WTC11 (cell line): ENCODE measurements around the gene MYH10. TPM values are rescaled to one million over a fixed set of nuclear protein-coding genes. Genes with fewer than 3 reads are reported as not detected.

Source experiments
- ATAC-seq: fragments of 200-7000 bp; cut with Tn5 transposase; 2 replicates; pipeline ENCODE4 v1.10.0; 2021; ENCODE audit warnings: mild to moderate bottlenecking, moderate library complexity
- CTCF ChIA-PET: fragments of 300-600 bp; sonication (Branson Sonifier 250); formaldehyde crosslinking; loops from one replicate; lab custom pipeline; 2021; ENCODE audit warnings: antibody characterized with exemption; lab: Charles Lee
- POLR2A ChIA-PET: fragments of 350-600 bp; sonication (Branson Sonifier 250); formaldehyde crosslinking; loops from one replicate; lab custom pipeline; 2021; ENCODE audit warnings: antibody characterized with exemption; lab: Charles Lee
- DNase-seq: peaks from one replicate; pipeline ENCODE4 v3.0.0; 2021; ENCODE audit warnings: low spot score
- H3K27ac Mint-ChIP-seq: 2 replicates; pipeline ENCODE4 v1.8.0; 2021; ENCODE audit warnings: mixed read lengths
- H3K27me3 Mint-ChIP-seq: 2 replicates; pipeline ENCODE4 v1.8.0; 2021; ENCODE audit warnings: low read depth, mild to moderate bottlenecking, moderate library complexity, mixed read lengths
- H3K36me3 Mint-ChIP-seq: 2 replicates; pipeline ENCODE4 v1.8.0; 2021; ENCODE audit warnings: mixed read lengths
- H3K4me1 Mint-ChIP-seq: 2 replicates; pipeline ENCODE4 v1.8.0; 2022; ENCODE audit warnings: mixed read lengths
- H3K4me3 Mint-ChIP-seq: 2 replicates; pipeline ENCODE4 v1.8.0; 2021; ENCODE audit warnings: mild to moderate bottlenecking, moderate library complexity, mixed read lengths
- H3K9me3 Mint-ChIP-seq: 2 replicates; pipeline ENCODE4 v1.8.0; 2021; ENCODE audit warnings: mixed read lengths
- ARID4B ChIP-seq: sonication (generic); formaldehyde crosslinking; IDR thresholded peaks from 2 replicates; pipeline ENCODE4 v1.8.0; 2023; ENCODE audit warnings: missing genetic modification reagents, mild to moderate bottlenecking, borderline replicate concordance
- EMX1 ChIP-seq: fragments of 250-450 bp; sonication (Bioruptor Pico); IDR thresholded peaks from 2 replicates; pipeline ENCODE4 v1.8.0; 2021; ENCODE audit warnings: mild to moderate bottlenecking
- FOXP1 ChIP-seq: sonication (generic); formaldehyde crosslinking; IDR thresholded peaks from 2 replicates; pipeline ENCODE4 v1.8.0; 2022; ENCODE audit warnings: missing genetic modification reagents, mild to moderate bottlenecking, moderate library complexity, borderline replicate concordance
- HMGXB4 ChIP-seq: sonication (generic); formaldehyde crosslinking; IDR thresholded peaks from 2 replicates; pipeline ENCODE4 v1.8.1; 2023; ENCODE audit warnings: mild to moderate bottlenecking, moderate library complexity, missing genetic modification reagents
- NFE2L1 ChIP-seq: sonication (generic); formaldehyde crosslinking; IDR thresholded peaks from 2 replicates; pipeline ENCODE4 v1.8.1; 2023; ENCODE audit warnings: missing genetic modification reagents
- NFYB ChIP-seq: sonication (generic); formaldehyde crosslinking; conservative IDR thresholded peaks from 2 replicates; pipeline ENCODE4 v1.8.0; 2022; ENCODE audit warnings: low read depth, missing genetic modification reagents
- NR3C1 ChIP-seq: sonication (generic); formaldehyde crosslinking; conservative IDR thresholded peaks from 2 replicates; pipeline ENCODE4 v1.8.1; 2023; ENCODE audit warnings: low read depth, mild to moderate bottlenecking, missing genetic modification reagents
- PREB ChIP-seq: sonication (generic); formaldehyde crosslinking; IDR thresholded peaks from 2 replicates; pipeline ENCODE4 v1.8.1; 2022; ENCODE audit warnings: mild to moderate bottlenecking, missing genetic modification reagents, moderate library complexity, borderline replicate concordance
- RORB ChIP-seq: fragments of 250-450 bp; sonication (Bioruptor Pico); IDR thresholded peaks from 2 replicates; pipeline ENCODE4 v1.9.0; 2021; ENCODE audit warnings: mild to moderate bottlenecking
- TCF7 ChIP-seq: sonication (generic); formaldehyde crosslinking; IDR thresholded peaks from 2 replicates; pipeline ENCODE4 v1.8.0; 2022; ENCODE audit warnings: mild to moderate bottlenecking, low read depth, missing genetic modification reagents, moderate library complexity
- USF1 ChIP-seq: sonication (generic); formaldehyde crosslinking; IDR thresholded peaks from 2 replicates; pipeline ENCODE4 v1.8.0; 2022; ENCODE audit warnings: mild to moderate bottlenecking, missing genetic modification reagents
- ZBTB21 ChIP-seq: sonication (generic); formaldehyde crosslinking; IDR thresholded peaks from 2 replicates; pipeline ENCODE4 v1.8.1; 2023; ENCODE audit warnings: mild to moderate bottlenecking, missing genetic modification reagents, borderline replicate concordance
- ZNF121 ChIP-seq: sonication (generic); formaldehyde crosslinking; IDR thresholded peaks from 2 replicates; pipeline ENCODE4 v1.8.0; 2023; ENCODE audit warnings: missing genetic modification reagents
- ZNF219 ChIP-seq: sonication (generic); formaldehyde crosslinking; IDR thresholded peaks from 2 replicates; pipeline ENCODE4 v1.8.0; 2023; ENCODE audit warnings: missing genetic modification reagents, mild to moderate bottlenecking, borderline replicate concordance
- total RNA-seq: library from RNA; stranded (reverse); gene quantifications from 3 replicates; pipeline ENCODE4 v1.2.3, GENCODE V29; 2021
- TF ChIP-seq, protein P1 (sequence below): sonication (generic); formaldehyde crosslinking; IDR thresholded peaks from 2 replicates; pipeline ENCODE4 v1.8.1; 2022; ENCODE audit warnings: mild to moderate bottlenecking, moderate library complexity, missing genetic modification reagents
- TF ChIP-seq, protein P2 (sequence below): fragments of 250-450 bp; sonication (Bioruptor Pico); IDR thresholded peaks from 2 replicates; pipeline ENCODE4 v1.9.0; 2021; ENCODE audit warnings: moderate library complexity, mild to moderate bottlenecking, inconsistent platforms, borderline replicate concordance
- TF ChIP-seq, protein P3 (sequence below): fragments of 250-450 bp; sonication (Bioruptor Pico); IDR thresholded peaks from 2 replicates; pipeline ENCODE4 v1.9.0; 2021; ENCODE audit warnings: mild to moderate bottlenecking, borderline replicate concordance
- TF ChIP-seq, protein P4 (sequence below): sonication (generic); formaldehyde crosslinking; IDR thresholded peaks from 2 replicates; pipeline ENCODE4 v1.8.0; 2022; ENCODE audit warnings: mild to moderate bottlenecking, missing genetic modification reagents

The MYH10 gene
- total RNA-seq, 1 experiment from 2014 or later: 231 TPM

DNA sequence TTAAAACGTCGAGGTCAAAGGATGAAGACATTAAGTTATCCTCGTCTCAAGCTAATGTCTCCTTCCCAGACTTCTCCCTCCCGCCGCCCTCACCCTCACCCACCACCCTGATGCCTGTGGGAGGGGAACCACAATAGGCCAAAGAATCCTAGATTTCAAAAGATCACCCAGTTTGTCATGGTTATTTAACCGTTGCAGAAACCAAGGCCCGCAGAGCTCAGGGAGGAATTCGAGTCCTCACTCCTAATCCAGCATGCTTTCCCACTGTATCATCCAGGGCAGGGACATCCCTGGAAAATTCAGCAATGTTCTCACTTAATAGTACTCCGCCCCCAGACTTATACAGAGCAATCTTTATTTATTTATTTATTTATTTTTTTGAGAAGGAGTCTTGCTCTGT, 41.8 kb upstream of the MYH10 start:
- no peak for ATAC-seq
- DNase-seq: no peak
- Mint-ChIP-seq H3K27me3 (no peaks in the 10 kb centered on the region), H3K27ac (no peak overlapping the region), H3K9me3 (no peaks in the 10 kb centered on the region), H3K4me1 (peaks cover 34% of the 10 kb centered on the region), H3K4me3 (no peak overlapping the region), H3K36me3 (no peaks in the 10 kb centered on the region)
- ChIA-PET POLR2A (no interaction called here), CTCF (no interaction called here)
- TF ChIP-seq HMGXB4 (CRISPR knock-in tag): no peak
- TF ChIP-seq TCF7 (CRISPR knock-in tag): no peak
- no peak for TF ChIP-seq ZNF219 (CRISPR knock-in tag)
- TF ChIP-seq NFE2L1 (CRISPR knock-in tag): no peak
- no peak for TF ChIP-seq ZNF121 (CRISPR knock-in tag)

DNA sequence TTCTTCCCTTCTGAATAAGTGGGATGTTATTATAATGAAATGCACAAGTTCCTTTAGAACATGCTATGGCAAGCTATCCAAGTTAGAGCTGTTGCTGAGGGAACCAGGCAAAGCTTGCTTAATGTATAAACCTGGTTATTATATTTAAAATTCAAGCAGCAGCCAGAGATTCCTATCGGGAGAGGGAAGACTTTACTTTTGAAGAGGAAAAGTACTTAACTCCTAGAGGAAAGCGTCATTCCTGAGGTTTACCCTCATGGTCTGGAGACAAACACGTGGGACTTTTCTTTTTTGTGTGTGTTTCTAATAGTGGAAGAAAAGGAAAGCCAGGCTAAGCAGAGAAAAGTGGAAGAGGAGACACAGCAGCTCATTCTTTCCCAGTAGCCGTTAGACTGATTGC, 39.9 kb upstream of the MYH10 start:
- CTCF ChIA-PET: no interaction called here
- POLR2A ChIA-PET: interaction anchor here (0.6 kb wide), 1 partner anchor 24 kb away, joined by 4 read pairs; no protein-coding TSS in a partner anchor
- H3K27me3 Mint-ChIP-seq: no peaks in the 10 kb centered on the region
- no peaks in the 10 kb centered on the region for H3K36me3 Mint-ChIP-seq
- DNase-seq: no peak
- ATAC-seq: no peak
- H3K9me3 Mint-ChIP-seq: no peaks in the 10 kb centered on the region
- H3K4me1 Mint-ChIP-seq: peaks cover 22% of the 10 kb centered on the region
- no peak overlapping the region for H3K27ac Mint-ChIP-seq
- no peak overlapping the region for H3K4me3 Mint-ChIP-seq
- TF ChIP-seq FOXP1 (CRISPR knock-in tag): no peak
- TF ChIP-seq, protein P1, sequence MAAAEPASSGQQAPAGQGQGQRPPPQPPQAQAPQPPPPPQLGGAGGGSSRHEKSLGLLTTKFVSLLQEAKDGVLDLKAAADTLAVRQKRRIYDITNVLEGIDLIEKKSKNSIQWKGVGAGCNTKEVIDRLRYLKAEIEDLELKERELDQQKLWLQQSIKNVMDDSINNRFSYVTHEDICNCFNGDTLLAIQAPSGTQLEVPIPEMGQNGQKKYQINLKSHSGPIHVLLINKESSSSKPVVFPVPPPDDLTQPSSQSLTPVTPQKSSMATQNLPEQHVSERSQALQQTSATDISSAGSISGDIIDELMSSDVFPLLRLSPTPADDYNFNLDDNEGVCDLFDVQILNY (CRISPR knock-in tag): no peak
- TF ChIP-seq ZBTB21 (CRISPR knock-in tag): no peak
- TF ChIP-seq RORB (CRISPR knock-in tag): no peak
- TF ChIP-seq, protein P2, sequence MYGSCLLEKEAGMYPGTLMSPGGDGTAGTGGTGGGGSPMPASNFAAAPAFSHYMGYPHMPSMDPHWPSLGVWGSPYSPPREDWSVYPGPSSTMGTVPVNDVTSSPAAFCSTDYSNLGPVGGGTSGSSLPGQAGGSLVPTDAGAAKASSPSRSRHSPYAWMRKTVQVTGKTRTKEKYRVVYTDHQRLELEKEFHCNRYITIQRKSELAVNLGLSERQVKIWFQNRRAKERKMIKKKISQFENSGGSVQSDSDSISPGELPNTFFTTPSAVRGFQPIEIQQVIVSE: no peak
- no peak for TF ChIP-seq TCF7 (CRISPR knock-in tag)
- TF ChIP-seq, protein P3, sequence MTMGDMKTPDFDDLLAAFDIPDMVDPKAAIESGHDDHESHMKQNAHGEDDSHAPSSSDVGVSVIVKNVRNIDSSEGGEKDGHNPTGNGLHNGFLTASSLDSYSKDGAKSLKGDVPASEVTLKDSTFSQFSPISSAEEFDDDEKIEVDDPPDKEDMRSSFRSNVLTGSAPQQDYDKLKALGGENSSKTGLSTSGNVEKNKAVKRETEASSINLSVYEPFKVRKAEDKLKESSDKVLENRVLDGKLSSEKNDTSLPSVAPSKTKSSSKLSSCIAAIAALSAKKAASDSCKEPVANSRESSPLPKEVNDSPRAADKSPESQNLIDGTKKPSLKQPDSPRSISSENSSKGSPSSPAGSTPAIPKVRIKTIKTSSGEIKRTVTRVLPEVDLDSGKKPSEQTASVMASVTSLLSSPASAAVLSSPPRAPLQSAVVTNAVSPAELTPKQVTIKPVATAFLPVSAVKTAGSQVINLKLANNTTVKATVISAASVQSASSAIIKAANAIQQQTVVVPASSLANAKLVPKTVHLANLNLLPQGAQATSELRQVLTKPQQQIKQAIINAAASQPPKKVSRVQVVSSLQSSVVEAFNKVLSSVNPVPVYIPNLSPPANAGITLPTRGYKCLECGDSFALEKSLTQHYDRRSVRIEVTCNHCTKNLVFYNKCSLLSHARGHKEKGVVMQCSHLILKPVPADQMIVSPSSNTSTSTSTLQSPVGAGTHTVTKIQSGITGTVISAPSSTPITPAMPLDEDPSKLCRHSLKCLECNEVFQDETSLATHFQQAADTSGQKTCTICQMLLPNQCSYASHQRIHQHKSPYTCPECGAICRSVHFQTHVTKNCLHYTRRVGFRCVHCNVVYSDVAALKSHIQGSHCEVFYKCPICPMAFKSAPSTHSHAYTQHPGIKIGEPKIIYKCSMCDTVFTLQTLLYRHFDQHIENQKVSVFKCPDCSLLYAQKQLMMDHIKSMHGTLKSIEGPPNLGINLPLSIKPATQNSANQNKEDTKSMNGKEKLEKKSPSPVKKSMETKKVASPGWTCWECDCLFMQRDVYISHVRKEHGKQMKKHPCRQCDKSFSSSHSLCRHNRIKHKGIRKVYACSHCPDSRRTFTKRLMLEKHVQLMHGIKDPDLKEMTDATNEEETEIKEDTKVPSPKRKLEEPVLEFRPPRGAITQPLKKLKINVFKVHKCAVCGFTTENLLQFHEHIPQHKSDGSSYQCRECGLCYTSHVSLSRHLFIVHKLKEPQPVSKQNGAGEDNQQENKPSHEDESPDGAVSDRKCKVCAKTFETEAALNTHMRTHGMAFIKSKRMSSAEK: no peak
- no peak for TF ChIP-seq EMX1 (CRISPR knock-in tag)
- no peak for TF ChIP-seq PREB
- TF ChIP-seq NR3C1 (CRISPR knock-in tag): no peak
- TF ChIP-seq, protein P4, sequence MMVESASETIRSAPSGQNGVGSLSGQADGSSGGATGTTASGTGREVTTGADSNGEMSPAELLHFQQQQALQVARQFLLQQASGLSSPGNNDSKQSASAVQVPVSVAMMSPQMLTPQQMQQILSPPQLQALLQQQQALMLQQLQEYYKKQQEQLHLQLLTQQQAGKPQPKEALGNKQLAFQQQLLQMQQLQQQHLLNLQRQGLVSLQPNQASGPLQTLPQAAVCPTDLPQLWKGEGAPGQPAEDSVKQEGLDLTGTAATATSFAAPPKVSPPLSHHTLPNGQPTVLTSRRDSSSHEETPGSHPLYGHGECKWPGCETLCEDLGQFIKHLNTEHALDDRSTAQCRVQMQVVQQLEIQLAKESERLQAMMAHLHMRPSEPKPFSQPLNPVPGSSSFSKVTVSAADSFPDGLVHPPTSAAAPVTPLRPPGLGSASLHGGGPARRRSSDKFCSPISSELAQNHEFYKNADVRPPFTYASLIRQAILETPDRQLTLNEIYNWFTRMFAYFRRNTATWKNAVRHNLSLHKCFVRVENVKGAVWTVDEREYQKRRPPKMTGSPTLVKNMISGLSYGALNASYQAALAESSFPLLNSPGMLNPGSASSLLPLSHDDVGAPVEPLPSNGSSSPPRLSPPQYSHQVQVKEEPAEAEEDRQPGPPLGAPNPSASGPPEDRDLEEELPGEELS (CRISPR knock-in tag): no peak
- TF ChIP-seq NFYB: no peak
- TF ChIP-seq ARID4B (CRISPR knock-in tag): no peak
- TF ChIP-seq USF1 (CRISPR knock-in tag): no peak
